ENCODE data around the gene RSPRY1.
"Not testable (repeated sequence)": the region's sequence is repeated elsewhere in the genome, so short reads cannot be mapped to it uniquely, and the experiment has no call there.

The RSPRY1 gene

GRCh38 chr16:57273359-57273758, 87.2 kb downstream of the RSPRY1 start:
- no peak for FAIRE-seq
- TF ChIP-seq PAX5 (IDR thresholded peaks at IDR 0.05; ENCODE audit: insufficient read depth, low read length, severe bottlenecking) (no peak), POLR2AphosphoS5 (IDR thresholded peaks at IDR 0.05; ENCODE audit: low read depth, low read length) (no peak), POLR2A (IDR thresholded peaks at IDR 0.05; ENCODE audit: low read depth, low read length) (no peak), SPI1 (IDR thresholded peaks at IDR 0.05; ENCODE audit: low read depth, low read length) (no peak), POU2F2 (IDR thresholded peaks at IDR 0.05; ENCODE audit: low read depth, low read length) (no peak), TAF1 (IDR thresholded peaks at IDR 0.05; ENCODE audit: low read depth, low read length) (no peak)

GRCh38 chr16:57273826-57274225, 87.7 kb downstream of the RSPRY1 start:
- FAIRE-seq (no peak), DNase-seq (ENCODE audit: insufficient read length, low spot score) (no peak)
- TF ChIP-seq SPI1 (IDR thresholded peaks at IDR 0.05; ENCODE audit: low read depth, low read length) (no peak), POLR2A (IDR thresholded peaks at IDR 0.05; ENCODE audit: low read depth, low read length) (no peak), TAF1 (IDR thresholded peaks at IDR 0.05; ENCODE audit: low read depth, low read length) (no peak), POU2F2 (IDR thresholded peaks at IDR 0.05; ENCODE audit: low read depth, low read length) (no peak), POLR2AphosphoS5 (IDR thresholded peaks at IDR 0.05; ENCODE audit: low read depth, low read length) (no peak), PAX5 (IDR thresholded peaks at IDR 0.05; ENCODE audit: insufficient read depth, low read length, severe bottlenecking) (no peak)

More at GRCh38 chr16:57273359-57273758, 87.2 kb downstream of the RSPRY1 start:
- no peak for DNase-seq (ENCODE audit: insufficient read length, low spot score)

GRCh38 chr16:57275946-57276345, 89.8 kb downstream of the RSPRY1 start:
- not testable (repeated sequence) for FAIRE-seq; DNase-seq (ENCODE audit: insufficient read length, low spot score)

- DNase-seq (ENCODE audit: insufficient read length, low spot score): no peak
- no peak for TF ChIP-seq POU2F2 (IDR thresholded peaks at IDR 0.05; ENCODE audit: low read depth, low read length)
- no peak for TF ChIP-seq TAF1 (IDR thresholded peaks at IDR 0.05; ENCODE audit: low read depth, low read length)
- TF ChIP-seq POLR2A (IDR thresholded peaks at IDR 0.05; ENCODE audit: low read depth, low read length): no peak
- no peak for TF ChIP-seq PAX5 (IDR thresholded peaks at IDR 0.05; ENCODE audit: insufficient read depth, low read length, severe bottlenecking)
- no peak for FAIRE-seq
Observed at GRCh38 chr16:57276596-57276995, 90.5 kb downstream of the RSPRY1 start.

- DNase-seq (ENCODE audit: insufficient read length, low spot score) (no peak), FAIRE-seq (no peak)
- TF ChIP-seq TAF1 (IDR thresholded peaks at IDR 0.05; ENCODE audit: low read depth, low read length) (no peak), SPI1 (IDR thresholded peaks at IDR 0.05; ENCODE audit: low read depth, low read length) (no peak)
Observed at GRCh38 chr16:57277586-57277985, 91.5 kb downstream of the RSPRY1 start.

GRCh38 chr16:57278494-57278893, 92.4 kb downstream of the RSPRY1 start:
- TF ChIP-seq POLR2AphosphoS5 (IDR thresholded peaks at IDR 0.05; ENCODE audit: low read depth, low read length) (no peak), POLR2A (IDR thresholded peaks at IDR 0.05; ENCODE audit: low read depth, low read length) (no peak), TAF1 (IDR thresholded peaks at IDR 0.05; ENCODE audit: low read depth, low read length) (no peak), SPI1 (IDR thresholded peaks at IDR 0.05; ENCODE audit: low read depth, low read length) (no peak), PAX5 (IDR thresholded peaks at IDR 0.05; ENCODE audit: insufficient read depth, low read length, severe bottlenecking) (no peak), POU2F2 (IDR thresholded peaks at IDR 0.05; ENCODE audit: low read depth, low read length) (no peak)
- DNase-seq (ENCODE audit: insufficient read length, low spot score) (no peak), FAIRE-seq (no peak)

- TF ChIP-seq POLR2AphosphoS5 (IDR thresholded peaks at IDR 0.05; ENCODE audit: low read depth, low read length) (no peak), SPI1 (IDR thresholded peaks at IDR 0.05; ENCODE audit: low read depth, low read length) (no peak), POLR2A (IDR thresholded peaks at IDR 0.05; ENCODE audit: low read depth, low read length) (no peak), TAF1 (IDR thresholded peaks at IDR 0.05; ENCODE audit: low read depth, low read length) (no peak)
- DNase-seq (ENCODE audit: insufficient read length, low spot score) (no peak), FAIRE-seq (no peak)
Observed at GRCh38 chr16:57279780-57280638, 93.9 kb downstream of the RSPRY1 start.

GRCh38 chr16:57281791-57282190, 95.7 kb downstream of the RSPRY1 start:
- DNase-seq (ENCODE audit: insufficient read length, low spot score) (no peak), FAIRE-seq (no peak)
- no peak for TF ChIP-seq POLR2A (IDR thresholded peaks at IDR 0.05; ENCODE audit: low read depth, low read length)
- no peak for TF ChIP-seq POLR2AphosphoS5 (IDR thresholded peaks at IDR 0.05; ENCODE audit: low read depth, low read length)
- no peak for TF ChIP-seq SPI1 (IDR thresholded peaks at IDR 0.05; ENCODE audit: low read depth, low read length)
- TF ChIP-seq TAF1 (IDR thresholded peaks at IDR 0.05; ENCODE audit: low read depth, low read length): no peak
- TF ChIP-seq PAX5 (IDR thresholded peaks at IDR 0.05; ENCODE audit: insufficient read depth, low read length, severe bottlenecking): no peak
- TF ChIP-seq POU2F2 (IDR thresholded peaks at IDR 0.05; ENCODE audit: low read depth, low read length): no peak

- FAIRE-seq: no peak
- DNase-seq (ENCODE audit: insufficient read length, low spot score): no peak
- TF ChIP-seq POU2F2 (IDR thresholded peaks at IDR 0.05; ENCODE audit: low read depth, low read length) (no peak), TAF1 (IDR thresholded peaks at IDR 0.05; ENCODE audit: low read depth, low read length) (no peak), POLR2AphosphoS5 (IDR thresholded peaks at IDR 0.05; ENCODE audit: low read depth, low read length) (no peak)
Observed at GRCh38 chr16:57282510-57283213, 96.5 kb downstream of the RSPRY1 start.

GRCh38 chr16:57283214-57283958, 97.3 kb downstream of the RSPRY1 start:
- no peak for DNase-seq (ENCODE audit: insufficient read length, low spot score)
- FAIRE-seq: no peak
- TF ChIP-seq POLR2AphosphoS5 (IDR thresholded peaks at IDR 0.05; ENCODE audit: low read depth, low read length) (no peak), POU2F2 (IDR thresholded peaks at IDR 0.05; ENCODE audit: low read depth, low read length) (no peak), POLR2A (IDR thresholded peaks at IDR 0.05; ENCODE audit: low read depth, low read length) (no peak)

Data from GM12891 (cell line).